ENCODE measurements around the gene PDIA5.

The PDIA5 gene

GRCh38 chr3:123066896-123067688 lies at the start of gene PDIA5:
PDIA5 (plus strand) TSS chr3:123067025; CDS start chr3:123067165, 140 bp downstream.
- peak; percentile 89 for DNase-seq (ENCODE audit: low spot score)

- no peak for DNase-seq (ENCODE audit: low spot score)
Measured at GRCh38 chr3:123018683-123019082, 48.1 kb upstream of the PDIA5 start.

GRCh38 chr3:123019161-123019560 lies 47.7 kb upstream of the PDIA5 start:
- DNase-seq (ENCODE audit: low spot score): no peak

- no peak for DNase-seq (ENCODE audit: low spot score)
Measured at GRCh38 chr3:123019591-123019990, 47.2 kb upstream of the PDIA5 start.

- no peak for DNase-seq (ENCODE audit: low spot score)
Measured at GRCh38 chr3:123020709-123021108, 46.1 kb upstream of the PDIA5 start.

GRCh38 chr3:123021388-123021787 lies 45.4 kb upstream of the PDIA5 start:
- DNase-seq (ENCODE audit: low spot score): no peak

GRCh38 chr3:123021996-123022510 lies 44.8 kb upstream of the PDIA5 start:
- no peak for DNase-seq (ENCODE audit: low spot score)

GRCh38 chr3:123024056-123024455 lies 42.8 kb upstream of the PDIA5 start:
- DNase-seq (ENCODE audit: low spot score): no peak

GRCh38 chr3:123025642-123026521 lies 40.9 kb upstream of the PDIA5 start:
- no peak for DNase-seq (ENCODE audit: low spot score)

GRCh38 chr3:123026565-123027291 lies 40.1 kb upstream of the PDIA5 start:
- no peak for DNase-seq (ENCODE audit: low spot score)

GRCh38 chr3:123027292-123028232 lies 39.3 kb upstream of the PDIA5 start, which contains the start of gene SEMA5B:
SEMA5B (minus strand) TSS chr3:123027763; CDS start chr3:122961263, 66,500 bp downstream.
- DNase-seq (ENCODE audit: low spot score): peak; percentile 17

GRCh38 chr3:123028233-123028828 lies 38.5 kb upstream of the PDIA5 start:
- peak; percentile 55 for DNase-seq (ENCODE audit: low spot score)

- DNase-seq (ENCODE audit: low spot score): no peak
Measured at GRCh38 chr3:123031051-123031450, 35.8 kb upstream of the PDIA5 start.

GRCh38 chr3:123032057-123032456 lies 34.8 kb upstream of the PDIA5 start:
- no peak for DNase-seq (ENCODE audit: low spot score)

- no peak for DNase-seq (ENCODE audit: low spot score)
Measured at GRCh38 chr3:123034120-123034519, 32.7 kb upstream of the PDIA5 start.

- DNase-seq (ENCODE audit: low spot score): no peak
Measured at GRCh38 chr3:123034996-123035395, 31.8 kb upstream of the PDIA5 start.

GRCh38 chr3:123036352-123037014 lies 30.3 kb upstream of the PDIA5 start:
- no peak for DNase-seq (ENCODE audit: low spot score)

GRCh38 chr3:123037015-123037375 lies 29.8 kb upstream of the PDIA5 start:
- DNase-seq (ENCODE audit: low spot score): no peak

GRCh38 chr3:123038751-123039150 lies 28.1 kb upstream of the PDIA5 start:
- DNase-seq (ENCODE audit: low spot score): no peak

- DNase-seq (ENCODE audit: low spot score): no peak
Measured at GRCh38 chr3:123039178-123039577, 27.6 kb upstream of the PDIA5 start.

Data from putamen (tissue), 1 donor.